ENCODE results near the gene VPS25.
"Not testable (repeated sequence)": the region's sequence is repeated elsewhere in the genome, so short reads cannot be mapped to it uniquely, and the experiment has no call there.

Gene VPS25

GRCh38 chr17:42769964-42770363, 3.3 kb upstream of the VPS25 start:
- DNase-seq, result not testable (repeated sequence)

- DNase-seq, result no peak
These were observed 332 bp upstream of the VPS25 start for GRCh38 chr17:42772945-42773289.

GRCh38 chr17:42774066-42774745, 957 bp downstream of the VPS25 start:
- no peak for DNase-seq

GRCh38 chr17:42775534-42776098, 2.4 kb downstream of the VPS25 start:
- no peak for DNase-seq

- no peak for DNase-seq
These were observed 5.3 kb downstream of the VPS25 start for GRCh38 chr17:42778570-42778969.

GRCh38 chr17:42779304-42779935, 6.2 kb downstream of the VPS25 start:
- DNase-seq, result no peak

- DNase-seq, result no peak
These were observed 6.9 kb downstream of the VPS25 start, which contains the start of gene WNK4 for GRCh38 chr17:42779936-42780850. Gene WNK4 (plus strand): TSS chr17:42780610. CDS start chr17:42780699, 89 bp downstream.

- DNase-seq, result no peak
These were observed 7.8 kb downstream of the VPS25 start for GRCh38 chr17:42780851-42781638.

- no peak for DNase-seq
These were observed 8.5 kb downstream of the VPS25 start for GRCh38 chr17:42781639-42782165.

- no peak for DNase-seq
These were observed 9.2 kb downstream of the VPS25 start for GRCh38 chr17:42782166-42783061.

- DNase-seq, result no peak
These were observed 10.0 kb downstream of the VPS25 start for GRCh38 chr17:42783062-42783790.

GRCh38 chr17:42783791-42784138, 10.5 kb downstream of the VPS25 start:
- no peak for DNase-seq

GRCh38 chr17:42784409-42784808, 11.2 kb downstream of the VPS25 start:
- no peak for DNase-seq

- DNase-seq, result no peak
These were observed 11.8 kb downstream of the VPS25 start for GRCh38 chr17:42784811-42785592.

- DNase-seq, result no peak
These were observed 14.0 kb downstream of the VPS25 start for GRCh38 chr17:42787266-42787665.

- DNase-seq, result no peak
These were observed 18.7 kb downstream of the VPS25 start for GRCh38 chr17:42791948-42792347.

- DNase-seq, result no peak
These were observed 19.3 kb downstream of the VPS25 start for GRCh38 chr17:42792545-42792944.

- DNase-seq, result no peak
These were observed 21.8 kb downstream of the VPS25 start for GRCh38 chr17:42795061-42795460.

- DNase-seq, result no peak
These were observed 22.2 kb downstream of the VPS25 start for GRCh38 chr17:42795465-42795864.
